ENCODE results near the gene PRKD2. TPM values are rescaled to one million over a fixed set of nuclear protein-coding genes. Genes with fewer than 3 reads are reported as not detected.

PRKD2 gene
- total and polyA plus RNA-seq, 10 of the 15 experiments (the other 5 are each of a cell fraction or from before 2014, with no cell fraction given), result 2.3 to 98.8 (median 32.9) TPM

DNA sequence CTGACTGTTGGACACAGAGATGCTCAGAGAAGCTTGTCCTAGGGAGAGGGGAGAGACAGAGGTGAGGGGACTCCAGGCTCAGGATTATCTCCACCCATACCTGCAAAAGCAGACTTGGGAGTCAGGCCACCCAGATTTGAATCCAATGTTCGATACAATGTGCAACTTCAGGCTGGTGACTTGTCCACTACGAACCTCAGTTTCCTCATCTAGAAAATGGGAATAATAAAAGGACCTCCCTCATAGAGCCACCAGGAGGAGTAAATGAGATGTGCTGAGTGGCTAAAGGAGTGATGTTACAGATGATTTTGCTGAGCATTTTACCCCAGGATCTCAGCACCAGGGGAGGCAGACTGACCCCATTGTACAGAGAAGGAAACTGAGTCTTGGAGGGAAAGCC, 25.0 kb downstream of the PRKD2 start:
- H3K27ac ChIP-seq (ENCODE audit: control insufficient read depth, insufficient read depth), result no peak overlapping the region
- ChIA-PET POLR2A (interaction anchor here (0.6 kb wide), 1 partner anchor 134 kb away, joined by 4 read pairs; no protein-coding TSS in a partner anchor), RAD21 (ENCODE audit: unreplicated experiment) (no interaction called here), CTCF (interaction anchor here (1.1 to 3.8 kb wide), 2 partner anchors 13 to 58 kb away, joined by 3 to 16 read pairs; no protein-coding TSS in a partner anchor), SMC1A (ENCODE audit: uncharacterized antibody, unreplicated experiment) (no interaction called here)
- H2AFZ ChIP-seq (ENCODE audit: control insufficient read depth, low read depth, low read length), result no peak overlapping the region
- FAIRE-seq (no peak), ATAC-seq (no peak), DNase-seq (ENCODE audit: low read depth, low spot score) (no peak)
- no peak overlapping the region for H3K4me3 ChIP-seq
- H3K9ac ChIP-seq (ENCODE audit: control insufficient read depth, insufficient read depth, low read length), result no peak overlapping the region
- no peak overlapping the region for H3K4me2 ChIP-seq (ENCODE audit: control insufficient read depth, insufficient read depth)
- no peaks in the 10 kb centered on the region; the same call in 2 of the 3 replicates for H3K9me3 ChIP-seq (replicated peaks; ENCODE audit: control insufficient read depth, insufficient read depth, low read length)
- peaks cover 47 to 50% of the 10 kb centered on the region in 2 experiments for H3K36me3 ChIP-seq (ENCODE audit: control insufficient read depth in 2 of 2, insufficient read depth in 2 of 2, low read length in 1 of 2)
- TF ChIP-seq SMARCA5 (IDR thresholded peaks at IDR 0.05) (no peak), RAD51 (IDR thresholded peaks at IDR 0.05) (no peak), POLR2AphosphoS5 (IDR thresholded peaks at IDR 0.05; ENCODE audit: low read length) (no peak), SREBF2 (IDR thresholded peaks at IDR 0.05; ENCODE audit: low read length) (no peak), CREM (IDR thresholded peaks at IDR 0.05; ENCODE audit: low read depth) (no peak), ZNF622 (IDR thresholded peaks at IDR 0.05) (no peak)
- TF ChIP-seq, protein P1, sequence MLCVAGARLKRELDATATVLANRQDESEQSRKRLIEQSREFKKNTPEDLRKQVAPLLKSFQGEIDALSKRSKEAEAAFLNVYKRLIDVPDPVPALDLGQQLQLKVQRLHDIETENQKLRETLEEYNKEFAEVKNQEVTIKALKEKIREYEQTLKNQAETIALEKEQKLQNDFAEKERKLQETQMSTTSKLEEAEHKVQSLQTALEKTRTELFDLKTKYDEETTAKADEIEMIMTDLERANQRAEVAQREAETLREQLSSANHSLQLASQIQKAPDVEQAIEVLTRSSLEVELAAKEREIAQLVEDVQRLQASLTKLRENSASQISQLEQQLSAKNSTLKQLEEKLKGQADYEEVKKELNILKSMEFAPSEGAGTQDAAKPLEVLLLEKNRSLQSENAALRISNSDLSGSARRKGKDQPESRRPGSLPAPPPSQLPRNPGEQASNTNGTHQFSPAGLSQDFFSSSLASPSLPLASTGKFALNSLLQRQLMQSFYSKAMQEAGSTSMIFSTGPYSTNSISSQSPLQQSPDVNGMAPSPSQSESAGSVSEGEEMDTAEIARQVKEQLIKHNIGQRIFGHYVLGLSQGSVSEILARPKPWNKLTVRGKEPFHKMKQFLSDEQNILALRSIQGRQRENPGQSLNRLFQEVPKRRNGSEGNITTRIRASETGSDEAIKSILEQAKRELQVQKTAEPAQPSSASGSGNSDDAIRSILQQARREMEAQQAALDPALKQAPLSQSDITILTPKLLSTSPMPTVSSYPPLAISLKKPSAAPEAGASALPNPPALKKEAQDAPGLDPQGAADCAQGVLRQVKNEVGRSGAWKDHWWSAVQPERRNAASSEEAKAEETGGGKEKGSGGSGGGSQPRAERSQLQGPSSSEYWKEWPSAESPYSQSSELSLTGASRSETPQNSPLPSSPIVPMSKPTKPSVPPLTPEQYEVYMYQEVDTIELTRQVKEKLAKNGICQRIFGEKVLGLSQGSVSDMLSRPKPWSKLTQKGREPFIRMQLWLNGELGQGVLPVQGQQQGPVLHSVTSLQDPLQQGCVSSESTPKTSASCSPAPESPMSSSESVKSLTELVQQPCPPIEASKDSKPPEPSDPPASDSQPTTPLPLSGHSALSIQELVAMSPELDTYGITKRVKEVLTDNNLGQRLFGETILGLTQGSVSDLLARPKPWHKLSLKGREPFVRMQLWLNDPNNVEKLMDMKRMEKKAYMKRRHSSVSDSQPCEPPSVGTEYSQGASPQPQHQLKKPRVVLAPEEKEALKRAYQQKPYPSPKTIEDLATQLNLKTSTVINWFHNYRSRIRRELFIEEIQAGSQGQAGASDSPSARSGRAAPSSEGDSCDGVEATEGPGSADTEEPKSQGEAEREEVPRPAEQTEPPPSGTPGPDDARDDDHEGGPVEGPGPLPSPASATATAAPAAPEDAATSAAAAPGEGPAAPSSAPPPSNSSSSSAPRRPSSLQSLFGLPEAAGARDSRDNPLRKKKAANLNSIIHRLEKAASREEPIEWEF (IDR thresholded peaks at IDR 0.05; ENCODE audit: insufficient replicate concordance, low read depth, low read length), result no peak
- TF ChIP-seq, protein P2, sequence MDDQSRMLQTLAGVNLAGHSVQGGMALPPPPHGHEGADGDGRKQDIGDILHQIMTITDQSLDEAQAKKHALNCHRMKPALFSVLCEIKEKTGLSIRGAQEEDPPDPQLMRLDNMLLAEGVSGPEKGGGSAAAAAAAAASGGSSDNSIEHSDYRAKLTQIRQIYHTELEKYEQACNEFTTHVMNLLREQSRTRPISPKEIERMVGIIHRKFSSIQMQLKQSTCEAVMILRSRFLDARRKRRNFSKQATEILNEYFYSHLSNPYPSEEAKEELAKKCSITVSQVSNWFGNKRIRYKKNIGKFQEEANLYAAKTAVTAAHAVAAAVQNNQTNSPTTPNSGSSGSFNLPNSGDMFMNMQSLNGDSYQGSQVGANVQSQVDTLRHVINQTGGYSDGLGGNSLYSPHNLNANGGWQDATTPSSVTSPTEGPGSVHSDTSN (IDR thresholded peaks at IDR 0.05; ENCODE audit: insufficient replicate concordance, low read depth, low read length), result no peak
- TF ChIP-seq, protein P3, sequence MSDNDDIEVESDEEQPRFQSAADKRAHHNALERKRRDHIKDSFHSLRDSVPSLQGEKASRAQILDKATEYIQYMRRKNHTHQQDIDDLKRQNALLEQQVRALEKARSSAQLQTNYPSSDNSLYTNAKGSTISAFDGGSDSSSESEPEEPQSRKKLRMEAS (IDR thresholded peaks at IDR 0.05; ENCODE audit: low read depth, low read length), result no peak
- H3K27me3 ChIP-seq (replicated peaks in 1 of 2; ENCODE audit: control insufficient read depth in 2 of 2, insufficient read depth in 2 of 2, low read length in 1 of 2), result no peaks in the 10 kb centered on the region
- WGBS (ENCODE audit: insufficient coverage, insufficient replicate concordance, low lambda C conversion rate, missing lambda C conversion rate), result 100% methylated on average over 2 of the region's 2 CpGs
- in situ Hi-C loops (cut with MboI), result no loop called here
- H4K20me1 ChIP-seq (ENCODE audit: control insufficient read depth, insufficient read depth), result no peaks in the 10 kb centered on the region
- no peaks in the 10 kb centered on the region for H3K79me2 ChIP-seq (ENCODE audit: control insufficient read depth, insufficient read depth, low read length)
- intact Hi-C loops (cut with micrococcal nuclease; ENCODE audit: unreplicated experiment), result loop anchor here (5.0 kb wide), 1 partner anchor 35 kb away; no protein-coding TSS in a partner anchor
- H3K4me1 ChIP-seq (ENCODE audit: control insufficient read depth, insufficient read depth, low read length), result no peaks in the 10 kb centered on the region
- no TSS peak for BruUV-seq (replicated peaks)

Data from GM12878 (cell line).